ENCODE results near the gene COX14. TPM values are rescaled to one million over a fixed set of nuclear protein-coding genes. Genes with fewer than 3 reads are reported as not detected.
A peak's percentile ranks its signal among the peaks of the same experiment; 100 is the strongest.

Gene COX14
- total RNA-seq, 4 donors from 2014 or later, result 67.3 to 125 (median 88.1) TPM

DNA sequence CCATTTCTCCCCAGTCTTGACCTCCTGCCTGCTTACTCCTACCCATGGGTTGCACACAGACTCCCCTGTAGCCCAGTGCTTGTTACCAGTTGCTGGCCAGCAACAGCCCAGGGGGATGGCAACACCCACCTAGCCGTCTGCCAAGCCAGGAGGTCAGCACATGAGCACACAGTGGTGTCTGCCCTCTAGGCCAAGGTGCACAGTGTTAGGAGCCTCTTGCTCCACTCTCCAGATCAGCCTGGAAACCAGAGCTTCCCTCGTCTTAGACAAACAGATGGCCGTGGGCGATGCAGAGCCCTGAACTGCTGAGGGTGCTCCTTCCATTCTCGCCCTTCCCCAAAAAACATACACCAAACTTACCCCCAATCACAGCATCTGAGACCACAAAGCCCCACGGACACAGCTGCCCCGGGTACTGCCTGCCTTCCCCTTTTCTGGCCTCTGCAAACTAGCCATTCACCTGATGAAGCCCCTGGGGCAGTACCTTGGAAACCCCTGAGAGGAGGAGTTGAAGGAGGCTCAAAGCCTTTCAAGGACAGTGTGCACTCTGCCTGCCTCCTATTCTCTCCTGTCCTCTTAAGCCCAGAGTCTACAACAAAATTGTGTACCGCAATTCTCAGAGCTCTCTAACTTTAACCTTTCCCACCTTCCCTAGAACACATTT, 9.3 kb upstream of the COX14 start:
- peak; percentile 41 for ATAC-seq (ENCODE audit: low FRiP score)
- DNase-seq (ENCODE audit: low spot score), result no peak
- TF ChIP-seq, protein P1, sequence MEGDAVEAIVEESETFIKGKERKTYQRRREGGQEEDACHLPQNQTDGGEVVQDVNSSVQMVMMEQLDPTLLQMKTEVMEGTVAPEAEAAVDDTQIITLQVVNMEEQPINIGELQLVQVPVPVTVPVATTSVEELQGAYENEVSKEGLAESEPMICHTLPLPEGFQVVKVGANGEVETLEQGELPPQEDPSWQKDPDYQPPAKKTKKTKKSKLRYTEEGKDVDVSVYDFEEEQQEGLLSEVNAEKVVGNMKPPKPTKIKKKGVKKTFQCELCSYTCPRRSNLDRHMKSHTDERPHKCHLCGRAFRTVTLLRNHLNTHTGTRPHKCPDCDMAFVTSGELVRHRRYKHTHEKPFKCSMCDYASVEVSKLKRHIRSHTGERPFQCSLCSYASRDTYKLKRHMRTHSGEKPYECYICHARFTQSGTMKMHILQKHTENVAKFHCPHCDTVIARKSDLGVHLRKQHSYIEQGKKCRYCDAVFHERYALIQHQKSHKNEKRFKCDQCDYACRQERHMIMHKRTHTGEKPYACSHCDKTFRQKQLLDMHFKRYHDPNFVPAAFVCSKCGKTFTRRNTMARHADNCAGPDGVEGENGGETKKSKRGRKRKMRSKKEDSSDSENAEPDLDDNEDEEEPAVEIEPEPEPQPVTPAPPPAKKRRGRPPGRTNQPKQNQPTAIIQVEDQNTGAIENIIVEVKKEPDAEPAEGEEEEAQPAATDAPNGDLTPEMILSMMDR (IDR thresholded peaks at IDR 0.05), result no peak

DNA sequence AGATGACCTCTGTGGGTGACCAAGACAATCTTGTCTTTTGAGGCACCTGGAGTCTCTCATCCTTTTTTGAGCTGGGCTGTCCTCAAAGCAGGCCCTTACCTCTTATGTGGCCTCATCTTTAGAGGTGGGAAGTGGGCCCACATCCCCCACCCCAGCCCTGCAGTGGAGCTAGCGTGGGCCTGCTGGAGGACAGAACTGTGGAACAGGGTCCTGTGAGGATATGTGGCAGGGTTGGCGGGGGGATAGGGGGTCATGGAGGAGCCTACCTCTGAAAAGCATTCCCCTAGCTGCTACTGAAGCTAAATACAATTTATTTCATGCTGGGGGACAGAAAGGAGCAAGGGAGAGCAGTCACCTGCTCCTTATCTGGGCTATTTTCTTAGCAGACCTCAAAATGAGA, 8.7 kb upstream of the COX14 start:
- no peak for DNase-seq (ENCODE audit: low spot score)
- no peak for ATAC-seq (ENCODE audit: low FRiP score)
- TF ChIP-seq, protein P1 (IDR thresholded peaks at IDR 0.05), result no peak

- TF ChIP-seq, protein P1 (IDR thresholded peaks at IDR 0.05), result no peak
- peak; percentile 79 for ATAC-seq (ENCODE audit: low FRiP score)
- DNase-seq (ENCODE audit: low spot score), result no peak
Observed at GRCh38 chr12:50103767-50104321, 8.2 kb upstream of the COX14 start, which contains the start of gene GPD1. Gene GPD1, plus strand, starts transcription at chr12:50104008. Its CDS starts 43 bp downstream, at chr12:50104051.

- TF ChIP-seq, protein P1 (IDR thresholded peaks at IDR 0.05), result no peak
- ATAC-seq (ENCODE audit: low FRiP score) (no peak), DNase-seq (ENCODE audit: low spot score) (no peak)
Observed at GRCh38 chr12:50104417-50105366, 7.3 kb upstream of the COX14 start.

DNA sequence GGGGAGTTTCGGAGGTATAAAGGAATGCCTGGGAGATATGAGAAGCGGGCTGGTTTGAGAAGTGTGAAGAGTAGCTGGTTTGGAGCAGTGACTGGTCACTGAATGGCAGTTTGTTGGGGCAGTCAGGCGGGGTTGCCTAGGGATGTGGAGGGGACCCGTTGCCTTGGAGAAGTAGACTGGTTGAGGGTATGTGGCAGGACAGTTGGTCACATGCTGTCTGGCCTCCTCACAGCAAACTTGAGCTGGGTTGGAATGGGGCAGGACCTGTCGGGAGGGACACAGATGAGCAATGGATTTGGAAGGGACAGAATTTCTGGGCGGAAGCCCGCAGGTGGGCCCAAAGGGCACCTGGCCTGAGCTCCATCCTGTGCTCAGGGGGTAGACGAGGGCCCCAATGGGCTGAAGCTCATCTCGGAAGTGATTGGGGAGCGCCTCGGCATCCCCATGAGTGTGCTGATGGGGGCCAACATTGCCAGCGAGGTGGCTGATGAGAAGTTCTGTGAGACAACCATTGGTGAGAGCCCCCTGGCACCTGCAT, 6.1 kb upstream of the COX14 start:
- ATAC-seq (ENCODE audit: low FRiP score) (no peak), DNase-seq (ENCODE audit: low spot score) (no peak)
- TF ChIP-seq, protein P1 (IDR thresholded peaks at IDR 0.05), result no peak

GRCh38 chr12:50106907-50107306, 5.1 kb upstream of the COX14 start:
- TF ChIP-seq, protein P1 (IDR thresholded peaks at IDR 0.05), result no peak
- no peak for ATAC-seq (ENCODE audit: low FRiP score)
- no peak for DNase-seq (ENCODE audit: low spot score)

All from omental fat pad (tissue), 4 donors.